Right ventricle myocardium superior (tissue), 1 donor: ENCODE measurements around the gene CLCN4. TPM values are rescaled to one million over a fixed set of nuclear protein-coding genes. Genes with fewer than 3 reads are reported as not detected.

Source experiments
- ATAC-seq: fragments of 200-7000 bp; cut with Tn5 transposase; one replicate; pipeline ENCODE4 v1.9.1; 2020; ENCODE audit warnings: mild to moderate bottlenecking; ENCODE audit not compliant: poor library complexity
- DNase-seq: peaks from one replicate; pipeline ENCODE4 v3.0.0-alpha.2; 2020
- intact Hi-C: fragments of 100-400 bp; cut with DNase I; formaldehyde crosslinking; loops from one replicate; pipeline ENCODE4 v1.11.2; 2022
- total RNA-seq: library from RNA; stranded (reverse); fragmentation: NEBNext Ultra II Directional; extraction: Animal tissue kit (Norgen Biotek cat#: 25700); gene quantifications from one replicate; pipeline ENCODE4 v1.2.1, GENCODE V29; 2021
- donor health status: DM: no; HTN: yes; CAD: no; lungs with severe emphysema.

The CLCN4 gene
- total RNA-seq, 1 donor from 2014 or later = 30.9 TPM

GRCh38 chrX:10177601-10178000 is 20.8 kb downstream of the CLCN4 start:
- DNase-seq = no peak
- intact Hi-C loops = no loop called here
- ATAC-seq = no peak

- ATAC-seq = no peak
- DNase-seq = no peak
- intact Hi-C loops = no loop called here
These were observed 22.2 kb downstream of the CLCN4 start for GRCh38 chrX:10178866-10179463.

- intact Hi-C loops = no loop called here
- ATAC-seq (no peak), DNase-seq (no peak)
These were observed 27.0 kb downstream of the CLCN4 start for GRCh38 chrX:10183760-10184159.

- intact Hi-C loops = no loop called here
- ATAC-seq (no peak), DNase-seq (no peak)
These were observed 27.6 kb downstream of the CLCN4 start for GRCh38 chrX:10184411-10184810.

- intact Hi-C loops = no loop called here
- peak; percentile 32 for ATAC-seq
- DNase-seq = no peak
These were observed 29.6 kb downstream of the CLCN4 start for GRCh38 chrX:10186355-10186754.

- no peak for DNase-seq
- intact Hi-C loops = no loop called here
- ATAC-seq = no peak
These were observed 30.6 kb downstream of the CLCN4 start for GRCh38 chrX:10187421-10187820.

- DNase-seq (peak; percentile 66), ATAC-seq (peak; percentile 91)
- intact Hi-C loops = loop anchor here (5.0 to 10.0 kb wide), 3 partner anchors 135 to 533 kb away; no protein-coding TSS in a partner anchor
These were observed 32.8 kb downstream of the CLCN4 start for GRCh38 chrX:10189317-10190268.

GRCh38 chrX:10190367-10190766 is 33.6 kb downstream of the CLCN4 start:
- DNase-seq = no peak
- intact Hi-C loops = loop anchor here (5.0 to 10.0 kb wide), 3 partner anchors 134 to 532 kb away; no protein-coding TSS in a partner anchor
- ATAC-seq = peak; percentile 87

- intact Hi-C loops = loop anchor here (5.0 to 10.0 kb wide), 3 partner anchors 131 to 529 kb away; no protein-coding TSS in a partner anchor
- no peak for DNase-seq
- no peak for ATAC-seq
These were observed 36.8 kb downstream of the CLCN4 start for GRCh38 chrX:10193587-10193986.

- DNase-seq (no peak), ATAC-seq (no peak)
- intact Hi-C loops = loop anchor here (10.0 kb wide), 2 partner anchors 129 to 439 kb away; no protein-coding TSS in a partner anchor
These were observed 38.6 kb downstream of the CLCN4 start for GRCh38 chrX:10195425-10195824.

- no peak for DNase-seq
- ATAC-seq = no peak
- intact Hi-C loops = loop anchor here (10.0 kb wide), 2 partner anchors 129 to 439 kb away; no protein-coding TSS in a partner anchor
These were observed 39.2 kb downstream of the CLCN4 start for GRCh38 chrX:10195947-10196346.

- intact Hi-C loops = loop anchor here (10.0 kb wide), 2 partner anchors 127 to 437 kb away; no protein-coding TSS in a partner anchor
- ATAC-seq (peak; percentile 92), DNase-seq (no peak)
These were observed 40.8 kb downstream of the CLCN4 start for GRCh38 chrX:10197279-10198210.

- DNase-seq (no peak), ATAC-seq (no peak)
- intact Hi-C loops = loop anchor here (10.0 kb wide), 2 partner anchors 127 to 437 kb away; no protein-coding TSS in a partner anchor
These were observed 41.5 kb downstream of the CLCN4 start for GRCh38 chrX:10198254-10198653.

- intact Hi-C loops = loop anchor here (10.0 kb wide), 2 partner anchors 126 to 436 kb away; no protein-coding TSS in a partner anchor
- ATAC-seq = peak; percentile 28
These were observed 42.4 kb downstream of the CLCN4 start for GRCh38 chrX:10199212-10199611.

GRCh38 chrX:10203617-10204016 is 46.8 kb downstream of the CLCN4 start:
- DNase-seq (no peak), ATAC-seq (peak; percentile 79)
- intact Hi-C loops = no loop called here

More at GRCh38 chrX:10199212-10199611, 42.4 kb downstream of the CLCN4 start:
- DNase-seq = peak; percentile 72

- no peak for ATAC-seq
- intact Hi-C loops = no loop called here
These were observed 49.5 kb downstream of the CLCN4 start for GRCh38 chrX:10206317-10206716.

GRCh38 chrX:10208281-10208856 is 51.6 kb downstream of the CLCN4 start:
- ATAC-seq (peak; percentile 82), DNase-seq (no peak)
- intact Hi-C loops = no loop called here

More at GRCh38 chrX:10206317-10206716, 49.5 kb downstream of the CLCN4 start:
- DNase-seq = no peak

GRCh38 chrX:10208953-10209352 is 52.2 kb downstream of the CLCN4 start:
- intact Hi-C loops = no loop called here
- ATAC-seq = no peak

More at GRCh38 chrX:10208953-10209352, 52.2 kb downstream of the CLCN4 start:
- DNase-seq = no peak
